IMR-90 (cell line): Measurements from ENCODE around the gene PFKP.

Experiments used
- BHLHE40 ChIP-seq: fragments of 150-350 bp; IDR thresholded peaks from 2 replicates; pipeline ENCODE4 v1.6.1; 2016; ENCODE audit warnings: mild to moderate bottlenecking, low read depth, low read length
- CEBPB ChIP-seq: IDR thresholded peaks from 2 replicates; pipeline ENCODE4 v1.6.1; 2012; ENCODE audit warnings: low read depth, low read length, improper control_type of control experiment
- CHD1 ChIP-seq: IDR thresholded peaks from 2 replicates; pipeline ENCODE4 v1.6.1; 2012; ENCODE audit warnings: low read depth, low read length, improper control_type of control experiment
- CTCF ChIP-seq: conservative IDR thresholded peaks from 2 replicates; pipeline ENCODE4 v1.5.1; 2012; ENCODE audit warnings: mild to moderate bottlenecking, low read depth, low read length, improper control_type of control experiment
- FOS ChIP-seq: fragments of 150-350 bp; IDR thresholded peaks from 2 replicates; pipeline ENCODE4 v1.6.1; 2016; ENCODE audit warnings: low read depth, low read length
- POLR2A ChIP-seq: IDR thresholded peaks from 2 replicates; pipeline ENCODE4 v1.6.1; 2012; ENCODE audit warnings: mild to moderate bottlenecking, low read depth, low read length
- RAD21 ChIP-seq: IDR thresholded peaks from 2 replicates; pipeline ENCODE4 v1.6.1; 2012; ENCODE audit warnings: low read length, improper control_type of control experiment
- TF ChIP-seq, protein P1 (sequence below): fragments of 150-350 bp; IDR thresholded peaks from 2 replicates; pipeline ENCODE4 v1.6.1; 2017; ENCODE audit warnings: mild to moderate bottlenecking, antibody characterized with exemption, low read length, low read depth

DNA sequence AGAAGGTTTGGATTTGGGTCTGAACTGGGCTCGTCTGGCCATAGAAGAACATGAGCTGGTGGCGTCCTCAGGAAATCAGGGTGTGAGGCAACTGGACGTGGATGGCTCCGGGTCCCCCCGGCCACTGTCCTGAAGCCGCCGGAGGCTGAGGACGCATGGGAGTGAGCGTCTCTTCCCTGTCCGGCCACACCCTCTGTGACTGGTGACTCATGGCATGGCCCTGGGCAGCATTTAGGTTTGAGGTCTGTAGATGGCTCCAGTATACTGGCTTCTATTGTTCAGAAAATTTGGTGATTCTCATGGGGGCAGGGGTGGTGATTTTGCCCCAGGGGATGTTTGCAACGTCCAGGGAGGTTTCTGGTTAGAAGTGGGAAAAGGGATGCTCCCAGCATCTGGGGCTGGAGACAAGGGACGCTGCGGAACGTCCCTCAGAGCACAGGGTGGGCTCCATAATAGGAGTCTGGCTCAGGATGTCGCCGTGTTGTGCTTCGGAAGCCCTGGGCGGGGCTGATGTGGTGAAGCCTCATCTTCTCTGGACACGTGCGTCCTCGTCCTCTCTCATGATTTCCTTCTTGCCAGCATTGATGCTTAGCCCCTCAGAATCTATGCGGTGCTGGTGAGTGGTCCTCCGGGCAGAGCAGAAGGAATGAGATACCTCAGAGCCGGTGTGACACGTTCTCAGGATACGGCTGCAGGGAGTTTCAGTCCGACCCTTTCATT lies 55.3 kb downstream of the PFKP start:
- TF ChIP-seq, protein P1, sequence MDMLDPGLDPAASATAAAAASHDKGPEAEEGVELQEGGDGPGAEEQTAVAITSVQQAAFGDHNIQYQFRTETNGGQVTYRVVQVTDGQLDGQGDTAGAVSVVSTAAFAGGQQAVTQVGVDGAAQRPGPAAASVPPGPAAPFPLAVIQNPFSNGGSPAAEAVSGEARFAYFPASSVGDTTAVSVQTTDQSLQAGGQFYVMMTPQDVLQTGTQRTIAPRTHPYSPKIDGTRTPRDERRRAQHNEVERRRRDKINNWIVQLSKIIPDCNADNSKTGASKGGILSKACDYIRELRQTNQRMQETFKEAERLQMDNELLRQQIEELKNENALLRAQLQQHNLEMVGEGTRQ = no peak
- TF ChIP-seq CTCF (no peak), BHLHE40 (no peak), POLR2A (no peak), FOS (no peak), CEBPB (no peak), RAD21 (no peak), CHD1 (no peak)
